Activated CD8-positive, alpha-beta memory T cell treated with anti-CD3 and anti-CD28 coated beads, Interleukin-2, amount 50 U/mL, for 48 hours (primary cell): ENCODE measurements around the gene ANK2.

ENCODE experiments used
- DNase-seq: peaks from one replicate; pipeline ENCODE4 v3.0.0-alpha.2; 2020

Gene ANK2

DNA sequence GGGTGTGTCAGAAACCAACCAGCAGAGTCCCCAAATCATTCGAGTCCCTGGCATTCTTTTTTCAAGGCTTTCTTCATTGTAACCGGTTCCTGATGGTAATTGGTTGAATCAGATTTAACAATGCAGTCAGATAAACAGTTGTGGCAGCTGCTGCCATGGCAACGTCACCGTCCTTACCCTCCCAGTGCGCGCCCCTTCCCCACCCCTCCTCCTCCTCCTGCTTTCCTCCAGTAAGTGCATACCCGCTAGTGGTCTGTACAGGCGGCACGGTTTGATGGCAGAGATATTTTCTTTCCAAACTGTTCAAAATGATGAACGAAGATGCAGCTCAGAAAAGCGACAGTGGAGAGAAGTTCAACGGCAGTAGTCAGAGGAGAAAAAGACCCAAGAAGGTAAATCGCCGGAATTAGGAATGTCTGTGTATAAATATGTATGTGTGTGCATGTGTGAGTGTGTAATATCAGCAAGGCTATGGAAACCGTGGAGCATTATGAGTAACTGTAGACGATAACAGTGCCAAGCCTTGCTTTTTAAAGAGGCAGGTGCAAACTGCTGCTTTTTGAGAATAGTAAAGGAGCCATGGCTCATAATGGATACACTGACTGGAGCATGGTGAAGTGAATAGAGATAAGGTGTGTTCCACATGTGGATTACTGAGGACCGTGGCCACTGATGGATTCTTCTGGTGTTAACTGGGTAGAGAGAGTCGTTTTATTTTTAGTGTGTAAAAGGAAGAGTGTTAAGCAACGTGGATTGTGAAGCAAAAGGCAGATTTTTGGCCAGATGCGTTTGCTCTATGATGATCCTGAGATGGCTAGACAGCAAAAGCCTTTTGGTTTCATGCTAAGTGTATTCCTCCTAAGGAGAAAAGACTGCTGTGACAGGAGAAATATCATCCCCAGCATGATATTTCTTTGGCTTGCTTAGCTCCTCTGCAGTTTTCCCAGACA, at the start of gene ANK2:
Gene ANK2, plus strand, starts transcription at position 233 of the 950 bp plus-strand sequence. Its CDS starts 76 bp downstream, at position 309.
- DNase-seq, result no peak

DNA sequence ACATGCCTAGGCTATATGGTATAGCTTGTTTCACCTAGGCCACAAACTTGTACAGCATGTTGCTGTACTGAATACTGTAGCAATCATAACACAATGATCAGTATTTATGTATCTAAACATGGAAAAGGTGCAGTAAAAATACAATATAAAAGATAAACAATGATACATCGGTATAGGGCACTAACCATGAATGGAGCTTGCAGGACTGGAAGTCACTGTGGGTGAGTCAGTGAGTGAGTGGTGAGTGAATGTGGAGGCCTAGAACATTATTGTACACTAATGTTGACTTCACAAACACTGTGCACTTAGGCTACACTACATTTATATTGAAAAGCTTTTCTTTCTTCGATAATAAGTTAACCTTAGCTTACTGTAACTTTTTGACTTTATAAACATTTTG, 45.6 kb upstream of the ANK2 start:
- DNase-seq, result no peak

DNA sequence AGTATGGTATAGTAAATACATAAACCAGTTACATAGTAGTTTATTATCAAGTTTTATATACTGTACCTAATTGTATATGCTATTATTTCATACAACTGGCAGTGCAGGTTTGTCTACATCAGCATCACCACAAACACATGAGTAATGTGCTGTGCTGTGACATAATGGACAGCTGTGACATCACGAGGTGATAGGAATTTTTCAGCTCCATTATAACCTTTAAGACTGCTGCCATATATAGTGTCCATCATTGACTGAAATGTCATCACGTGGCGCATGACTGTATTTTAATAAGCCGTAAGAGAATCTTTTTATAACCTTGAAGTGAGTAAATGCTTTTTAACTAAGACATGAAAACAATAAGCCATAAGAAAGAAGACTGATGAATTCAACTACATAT, 44.8 kb upstream of the ANK2 start:
- no peak for DNase-seq

- DNase-seq, result no peak
Observed at GRCh38 chr4:113006632-113007031, 42.8 kb upstream of the ANK2 start.

- no peak for DNase-seq
Observed at GRCh38 chr4:113007151-113007550, 42.3 kb upstream of the ANK2 start.

DNA sequence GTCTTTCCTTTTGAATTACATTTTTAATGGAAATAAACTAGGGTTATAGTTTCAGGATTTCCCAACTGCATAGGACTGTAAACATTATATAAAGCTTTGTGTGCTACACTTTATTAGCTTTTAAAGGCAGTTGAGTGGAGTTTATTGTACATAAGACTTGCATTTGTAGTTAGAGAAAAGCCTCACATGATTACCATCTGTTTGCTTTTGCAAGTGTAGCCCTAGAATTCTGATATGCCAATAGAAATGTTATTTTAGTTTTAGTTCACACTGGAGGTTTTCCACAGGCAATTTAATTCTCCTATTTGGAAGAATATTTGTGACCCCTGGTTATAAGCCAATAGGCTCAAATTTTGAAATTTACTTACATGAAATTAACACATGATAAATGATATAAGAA, 41.3 kb upstream of the ANK2 start:
- no peak for DNase-seq

DNA sequence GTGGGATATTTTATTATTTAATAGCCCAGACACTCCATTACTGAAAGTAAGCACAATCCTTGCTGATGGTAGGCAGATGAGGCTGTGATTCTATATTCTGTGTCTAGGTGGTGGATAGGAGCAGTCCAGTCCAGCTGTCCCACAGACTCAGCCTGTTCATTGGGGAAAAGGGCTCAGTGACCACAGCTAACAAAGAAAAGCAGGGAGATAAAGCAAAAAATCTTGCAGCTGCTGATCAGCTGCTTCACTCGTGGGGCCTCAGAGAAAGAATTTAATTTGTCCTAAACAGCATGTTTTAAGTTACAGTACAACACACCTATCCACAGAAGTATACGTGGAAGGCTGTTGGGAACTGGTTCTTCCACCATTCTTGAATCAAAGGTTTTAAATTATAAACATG, 40.7 kb upstream of the ANK2 start:
- no peak for DNase-seq

DNA sequence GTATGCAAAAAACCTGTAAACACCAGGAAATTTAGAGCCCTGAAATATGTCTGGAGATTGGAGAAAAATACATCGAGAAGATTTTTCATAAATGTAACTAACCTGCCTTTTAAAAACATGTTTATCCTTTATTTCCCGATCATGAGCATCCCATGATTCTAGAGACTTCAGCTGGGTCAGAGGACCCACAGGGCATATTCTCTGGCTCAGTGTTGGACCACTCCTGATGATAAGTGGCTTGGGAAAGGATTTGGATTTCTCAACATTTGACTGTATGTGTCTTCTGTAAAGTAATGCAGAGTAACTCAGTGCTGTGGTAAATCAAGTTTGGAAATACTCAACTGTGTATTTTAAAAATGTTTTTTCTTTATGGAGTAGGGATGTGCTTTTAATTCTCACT, 40.0 kb upstream of the ANK2 start:
- no peak for DNase-seq

DNA sequence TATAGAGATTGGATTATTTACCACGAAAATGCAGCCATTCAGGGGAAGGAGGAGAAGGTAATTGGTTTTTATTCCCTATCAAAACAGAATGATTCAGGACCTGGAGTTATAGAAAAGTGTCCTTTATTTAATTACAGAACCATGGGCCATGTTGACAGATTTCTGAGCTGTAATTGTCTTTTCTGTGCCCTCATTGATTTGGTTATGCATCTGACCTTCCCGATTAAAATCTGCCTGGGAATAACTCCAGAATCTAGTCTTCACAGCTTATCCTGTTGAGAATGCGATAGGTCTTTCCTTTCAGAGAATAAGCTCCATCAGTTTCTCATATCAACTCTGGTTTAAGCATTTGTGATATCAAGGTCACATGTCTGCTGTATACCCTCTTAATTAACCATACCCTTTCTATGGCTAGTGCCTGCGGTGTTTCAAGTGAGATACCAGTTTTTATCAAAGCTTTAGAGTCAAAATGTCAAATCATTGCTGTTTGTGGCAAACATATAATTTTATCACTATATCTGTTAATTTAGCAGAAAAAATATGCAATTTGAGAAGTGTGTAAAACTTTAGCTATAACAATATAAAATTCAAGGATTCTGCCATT, 37.2 kb upstream of the ANK2 start:
- DNase-seq, result no peak

DNA sequence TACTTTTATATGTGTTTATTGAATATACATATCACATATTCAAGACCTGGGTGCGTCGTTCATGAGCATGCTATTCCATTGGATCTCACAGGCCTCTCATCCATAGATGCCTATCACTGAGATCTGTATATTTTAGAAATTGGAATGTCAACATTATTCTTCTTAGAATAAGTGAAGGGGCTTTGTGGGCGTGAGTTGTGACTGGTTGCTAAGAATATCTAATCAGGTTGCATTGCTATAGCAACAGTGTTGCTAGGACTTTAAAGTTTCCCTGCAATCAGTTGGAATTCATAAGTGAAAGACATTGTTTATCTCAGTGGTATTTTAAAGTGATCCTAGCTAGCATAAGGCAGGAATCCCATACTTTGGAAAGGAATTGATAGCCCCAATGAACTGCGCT, 36.7 kb upstream of the ANK2 start:
- DNase-seq, result no peak

- DNase-seq, result no peak
Observed at GRCh38 chr4:113013751-113014150, 35.7 kb upstream of the ANK2 start.

DNA sequence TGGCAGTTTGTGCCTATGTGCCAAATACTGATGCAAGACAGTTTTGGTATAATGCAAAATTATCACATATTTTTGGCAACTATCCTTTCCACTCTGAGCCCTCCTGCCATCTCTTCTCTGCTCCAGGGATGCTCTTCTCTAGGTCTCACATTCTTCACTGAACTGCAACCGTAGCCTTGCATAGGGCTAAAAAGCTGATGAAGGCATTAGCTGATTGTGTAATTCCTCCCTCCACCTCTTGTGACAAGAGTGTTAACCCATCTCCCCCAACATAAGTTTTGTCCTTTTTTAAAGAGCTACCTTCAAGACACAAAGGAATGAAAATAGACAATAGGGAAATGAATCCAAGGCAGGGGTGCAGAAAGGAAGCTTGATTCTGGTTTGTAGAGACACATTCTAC, 33.1 kb upstream of the ANK2 start:
- no peak for DNase-seq

DNA sequence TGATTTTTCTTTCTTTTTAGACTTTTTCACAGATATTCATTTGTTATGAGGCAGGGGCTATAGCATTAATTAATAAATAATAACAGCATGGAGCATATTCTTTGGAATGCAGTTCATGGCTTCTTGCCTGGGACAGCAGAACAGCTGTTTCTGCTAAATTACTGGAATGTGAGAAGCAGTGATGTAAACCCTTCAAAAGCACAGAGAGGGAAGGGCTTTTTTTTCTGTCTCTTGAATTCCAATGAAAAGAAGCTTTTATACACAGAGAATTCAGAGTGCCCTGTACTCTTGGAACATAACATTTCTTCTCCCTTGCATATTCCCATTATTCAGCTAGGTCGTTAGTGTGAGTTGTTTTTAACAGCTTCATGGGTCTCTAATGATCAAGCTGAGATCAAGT, 28.5 kb upstream of the ANK2 start:
- no peak for DNase-seq

DNA sequence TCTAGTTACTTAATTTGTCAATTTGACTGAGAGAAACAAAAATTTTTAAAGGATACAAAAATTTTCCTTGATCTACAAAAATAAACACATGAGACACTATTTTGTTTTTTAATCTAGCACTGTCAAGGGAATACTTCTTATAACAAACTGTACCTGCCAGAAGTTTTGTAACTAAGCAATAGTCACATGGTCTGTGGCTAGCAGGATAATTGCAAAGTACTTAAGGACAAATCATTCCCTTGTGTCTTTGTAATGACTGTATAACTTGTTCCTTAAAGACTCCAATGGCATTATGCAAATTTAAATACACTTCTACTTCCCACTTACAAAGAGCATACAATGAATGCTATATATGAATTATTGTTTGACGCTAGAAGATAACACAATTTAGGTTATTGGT, 25.1 kb upstream of the ANK2 start:
- DNase-seq, result no peak

GRCh38 chr4:113025416-113025815, 24.0 kb upstream of the ANK2 start:
- DNase-seq, result no peak

GRCh38 chr4:113026556-113026955, 22.9 kb upstream of the ANK2 start:
- no peak for DNase-seq

DNA sequence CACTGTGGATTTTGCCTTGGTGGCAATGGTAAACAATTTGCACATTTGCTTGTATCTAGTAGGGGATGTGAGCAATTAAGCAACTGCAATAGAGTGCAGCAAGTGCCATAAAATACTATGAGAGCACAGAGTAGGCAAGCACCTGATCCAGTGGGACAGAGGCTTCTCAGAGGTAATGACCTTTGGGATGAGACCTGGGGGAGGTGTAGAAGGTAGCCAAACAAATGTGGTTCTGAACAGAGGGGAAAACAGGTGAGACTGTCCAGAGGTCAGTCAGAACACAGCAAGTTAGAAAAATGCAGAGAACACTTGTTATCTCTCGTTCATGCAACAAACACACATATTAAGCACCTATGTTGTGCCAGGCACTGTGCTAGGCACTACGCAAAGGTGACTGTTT, 21.4 kb upstream of the ANK2 start:
- DNase-seq, result no peak

DNA sequence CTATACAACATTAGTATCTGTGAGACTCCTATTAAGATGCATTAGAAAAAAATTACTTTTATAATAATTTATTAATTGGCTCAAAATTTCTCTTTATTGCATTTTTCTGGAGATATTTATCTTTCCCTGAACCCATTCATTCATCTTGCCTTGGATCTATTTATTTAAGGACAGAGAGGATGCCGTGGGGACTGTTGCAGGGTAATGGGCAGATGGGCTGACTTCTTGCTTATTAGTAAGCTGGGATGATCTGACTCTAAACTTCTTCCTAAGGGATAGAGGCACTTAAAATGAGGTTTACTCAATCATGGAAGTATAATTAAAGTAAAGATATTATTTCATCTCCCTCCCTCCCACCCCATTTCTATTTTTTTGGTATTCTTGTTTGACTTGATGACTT, 18.2 kb upstream of the ANK2 start:
- DNase-seq, result no peak

DNA sequence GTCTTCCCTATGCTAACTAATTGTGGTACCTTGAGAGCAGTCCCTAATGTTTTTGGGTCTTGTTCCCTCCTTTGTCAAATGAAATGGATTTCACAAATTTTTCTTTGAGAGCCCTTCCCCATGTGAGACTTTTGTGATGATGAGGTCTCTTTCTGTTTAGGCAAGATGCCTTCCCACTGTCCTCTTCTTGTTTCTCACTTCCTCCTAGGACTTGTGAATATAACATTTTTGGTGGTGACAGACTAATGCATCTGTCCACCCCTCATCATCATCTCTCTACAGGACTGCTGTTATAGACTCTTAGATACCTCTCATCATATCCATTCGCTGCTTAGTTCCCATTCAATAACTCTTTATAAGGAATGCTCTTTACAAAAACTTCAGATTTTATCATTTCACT, 8.7 kb upstream of the ANK2 start:
- DNase-seq, result no peak

DNA sequence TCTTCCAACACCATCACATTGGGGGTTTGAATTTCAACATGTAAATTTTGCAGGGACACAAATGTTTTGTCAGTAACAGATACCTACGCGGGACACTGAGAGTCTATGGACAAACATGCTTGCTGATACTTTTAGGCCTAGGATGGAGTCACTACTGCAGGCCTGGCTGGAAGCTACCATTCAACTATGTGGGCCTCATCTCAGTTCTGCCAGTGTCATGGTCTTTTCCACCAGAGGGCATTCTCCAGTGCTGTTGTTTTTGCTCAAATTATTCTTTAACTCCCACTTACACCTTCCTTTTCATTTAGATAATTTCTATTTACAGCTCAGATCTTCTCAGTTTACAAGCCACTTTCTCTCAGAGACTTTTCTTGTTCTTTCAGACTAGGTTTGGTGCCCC, 7.0 kb upstream of the ANK2 start:
- no peak for DNase-seq

DNA sequence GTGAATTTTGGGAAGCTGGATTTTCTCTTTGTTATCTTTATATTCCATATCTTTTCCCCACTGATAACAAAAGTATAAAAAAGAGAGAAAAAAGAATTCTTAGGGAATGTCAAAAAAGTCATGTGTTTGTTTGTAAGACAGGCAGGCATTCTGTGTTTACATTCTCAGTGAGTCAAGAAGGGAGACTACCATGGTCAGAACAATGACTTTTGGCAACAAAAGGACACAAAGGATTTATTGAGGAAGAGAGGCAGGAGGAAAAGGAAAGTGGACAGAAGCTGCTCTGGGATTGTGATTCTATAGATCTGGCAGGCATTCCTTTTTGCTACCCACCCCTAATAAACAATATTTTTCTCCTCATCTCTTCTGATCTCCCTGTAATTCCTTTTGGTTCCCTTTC, 5.9 kb upstream of the ANK2 start:
- DNase-seq, result no peak

DNA sequence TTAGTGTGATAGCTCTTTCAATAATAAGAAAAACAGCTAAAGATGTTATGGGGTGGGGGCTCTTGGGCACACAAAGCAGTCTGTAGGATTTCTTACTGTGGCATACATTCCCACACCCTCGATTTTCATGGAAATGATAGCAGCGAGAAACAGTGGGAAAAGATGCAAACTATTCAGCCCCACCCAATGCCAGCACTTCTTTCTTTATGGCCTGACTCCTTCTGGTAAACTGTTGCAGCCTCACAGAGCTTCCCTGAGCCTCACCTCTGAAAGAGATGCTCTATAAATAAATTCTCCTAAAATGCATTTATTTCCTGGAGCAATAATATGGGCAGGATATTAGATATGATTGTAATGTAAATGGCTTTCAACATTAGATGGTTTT, 910 bp downstream of the ANK2 start:
- DNase-seq, result no peak

GRCh38 chr4:113050837-113051236, 1.4 kb downstream of the ANK2 start:
- DNase-seq, result no peak

DNA sequence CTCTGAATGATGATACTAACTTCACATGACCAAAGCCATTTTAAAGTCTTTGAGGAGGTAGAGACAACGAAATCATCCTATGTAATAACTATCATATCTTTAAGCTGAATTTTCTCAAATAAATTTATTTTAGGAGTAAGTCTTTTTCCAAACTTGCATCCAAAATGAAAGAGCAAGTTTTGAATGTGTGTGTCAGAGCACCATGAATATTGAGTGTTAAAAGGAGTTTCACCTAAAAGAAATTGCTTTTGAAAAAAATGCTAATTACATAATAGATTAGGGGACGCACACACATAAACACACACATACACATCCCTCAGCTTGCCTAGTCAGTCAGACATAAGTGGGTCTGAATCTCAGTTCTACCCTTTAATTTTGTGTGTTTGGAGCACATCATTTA, 1.9 kb downstream of the ANK2 start:
- no peak for DNase-seq
